T-helper 9 cell (primary cell): ENCODE measurements around the gene CORO1C.
"Not testable (repeated sequence)": the region's sequence is repeated elsewhere in the genome, so short reads cannot be mapped to it uniquely, and the experiment has no call there.

Source experiments
- DNase-seq: peaks from one replicate; pipeline ENCODE4 v3.0.0-alpha.2; 2020

CORO1C gene

GRCh38 chr12:108633081-108633533, 98.2 kb downstream of the CORO1C start:
- no peak for DNase-seq

- DNase-seq: not testable (repeated sequence)
These were observed 100.1 kb downstream of the CORO1C start for GRCh38 chr12:108631261-108631660.

- DNase-seq: no peak
These were observed 100.7 kb downstream of the CORO1C start for GRCh38 chr12:108630481-108631207.

- DNase-seq: peak; percentile 57
These were observed 101.4 kb downstream of the CORO1C start for GRCh38 chr12:108629824-108630476.

GRCh38 chr12:108629151-108629550, 102.2 kb downstream of the CORO1C start:
- DNase-seq: no peak

- DNase-seq: no peak
These were observed 104.0 kb downstream of the CORO1C start for GRCh38 chr12:108627134-108627920.

GRCh38 chr12:108625228-108625627, 106.1 kb downstream of the CORO1C start:
- no peak for DNase-seq

GRCh38 chr12:108623577-108623976, 107.7 kb downstream of the CORO1C start:
- no peak for DNase-seq

GRCh38 chr12:108622921-108623514, 108.3 kb downstream of the CORO1C start:
- no peak for DNase-seq

- no peak for DNase-seq
These were observed 108.9 kb downstream of the CORO1C start for GRCh38 chr12:108622421-108622820.

GRCh38 chr12:108621161-108621560, 110.2 kb downstream of the CORO1C start:
- no peak for DNase-seq

- no peak for DNase-seq
These were observed 111.0 kb downstream of the CORO1C start for GRCh38 chr12:108620236-108620879.

GRCh38 chr12:108619369-108620160, 111.8 kb downstream of the CORO1C start:
- DNase-seq: no peak

- DNase-seq: not testable (repeated sequence)
These were observed 112.4 kb downstream of the CORO1C start for GRCh38 chr12:108618953-108619274.

GRCh38 chr12:108618079-108618952, 113.0 kb downstream of the CORO1C start:
- peak; percentile 75 for DNase-seq

- DNase-seq: peak; percentile 68
These were observed 114.1 kb downstream of the CORO1C start for GRCh38 chr12:108616941-108617858.

GRCh38 chr12:108616359-108616758, 115.0 kb downstream of the CORO1C start:
- DNase-seq: no peak

- no peak for DNase-seq
These were observed 115.4 kb downstream of the CORO1C start for GRCh38 chr12:108615918-108616317.

- DNase-seq: no peak
These were observed 116.7 kb downstream of the CORO1C start for GRCh38 chr12:108614639-108615038.

GRCh38 chr12:108614041-108614440, 117.3 kb downstream of the CORO1C start:
- no peak for DNase-seq
